Activated CD4-positive, alpha-beta T cell treated with anti-CD3 and anti-CD28 coated beads for 1 hour (primary cell): ENCODE measurements around the gene CEP131.

Source experiments
- DNase-seq: peaks from one replicate; pipeline ENCODE4 v3.0.0-alpha.2; 2020

Gene CEP131

GRCh38 chr17:81182596-81182995, 40.2 kb downstream of the CEP131 start:
- no peak for DNase-seq

GRCh38 chr17:81181811-81182185, 41.0 kb downstream of the CEP131 start:
- no peak for DNase-seq

GRCh38 chr17:81180836-81181810, 41.6 kb downstream of the CEP131 start:
- no peak for DNase-seq

GRCh38 chr17:81179861-81180260, 42.9 kb downstream of the CEP131 start:
- DNase-seq: no peak

- no peak for DNase-seq
Measured at GRCh38 chr17:81179220-81179619, 43.5 kb downstream of the CEP131 start.

- no peak for DNase-seq
Measured at GRCh38 chr17:81178136-81179091, 44.4 kb downstream of the CEP131 start.

GRCh38 chr17:81176666-81177065, 46.1 kb downstream of the CEP131 start:
- DNase-seq: no peak

GRCh38 chr17:81173762-81174155, 49.0 kb downstream of the CEP131 start:
- DNase-seq: no peak

- no peak for DNase-seq
Measured at GRCh38 chr17:81173052-81173761, 49.6 kb downstream of the CEP131 start.

GRCh38 chr17:81171941-81172340, 50.8 kb downstream of the CEP131 start:
- DNase-seq: no peak

GRCh38 chr17:81170727-81171494, 51.9 kb downstream of the CEP131 start:
- no peak for DNase-seq

GRCh38 chr17:81169870-81170309, 52.9 kb downstream of the CEP131 start:
- no peak for DNase-seq

- no peak for DNase-seq
Measured at GRCh38 chr17:81167638-81168037, 55.1 kb downstream of the CEP131 start.

- no peak for DNase-seq
Measured at GRCh38 chr17:81167194-81167524, 55.6 kb downstream of the CEP131 start.

- no peak for DNase-seq
Measured at GRCh38 chr17:81166033-81166492, 56.7 kb downstream of the CEP131 start, which contains the start of gene AATK. AATK (minus strand) TSS chr17:81166221; CDS start chr17:81165992, 229 bp downstream.

- DNase-seq: no peak
Measured at GRCh38 chr17:81165246-81166032, 57.3 kb downstream of the CEP131 start, which contains the start of gene PVALEF. PVALEF (plus strand) TSS chr17:81165507; CDS start chr17:81181227, 15,720 bp downstream.

GRCh38 chr17:81164371-81165245, 58.2 kb downstream of the CEP131 start:
- DNase-seq: no peak

- no peak for DNase-seq
Measured at GRCh38 chr17:81163703-81164370, 58.9 kb downstream of the CEP131 start.

GRCh38 chr17:81163051-81163695, 59.6 kb downstream of the CEP131 start:
- DNase-seq: no peak
